VCaP (cell line): Measurements from ENCODE around the gene PFDN5.

Experiments used
- H3K27ac ChIP-seq: fragments of 450-650 bp; 2 replicates; pipeline ENCODE4 v1.5.1; 2017
- CTCF ChIP-seq: fragments of 450-650 bp; conservative IDR thresholded peaks from 2 replicates; pipeline ENCODE4 v1.5.1; 2017; ENCODE audit warnings: mild to moderate bottlenecking, moderate library complexity

The PFDN5 gene

GRCh38 chr12:53324113-53324778, 28.9 kb downstream of the PFDN5 start:
- peak overlapping the region; percentile 80 for H3K27ac ChIP-seq

GRCh38 chr12:53324779-53325510, 29.6 kb downstream of the PFDN5 start:
- peak overlapping the region; percentile 80 for H3K27ac ChIP-seq
- peak; percentile 89 for TF ChIP-seq CTCF

More at GRCh38 chr12:53324113-53324778, 28.9 kb downstream of the PFDN5 start:
- TF ChIP-seq CTCF, result no peak

- H3K27ac ChIP-seq, result peak overlapping the region; percentile 80
- TF ChIP-seq CTCF, result no peak
Observed at GRCh38 chr12:53325511-53326061, 30.2 kb downstream of the PFDN5 start.

- no peak for TF ChIP-seq CTCF
Observed at GRCh38 chr12:53326460-53327185, 31.3 kb downstream of the PFDN5 start.

GRCh38 chr12:53327435-53328042, 32.2 kb downstream of the PFDN5 start:
- H3K27ac ChIP-seq, result no peak overlapping the region
- peak; percentile 28; the same call in 1 of the 2 replicates for TF ChIP-seq CTCF

More at GRCh38 chr12:53326460-53327185, 31.3 kb downstream of the PFDN5 start:
- H3K27ac ChIP-seq, result no peak overlapping the region

GRCh38 chr12:53328043-53328435, 32.7 kb downstream of the PFDN5 start:
- H3K27ac ChIP-seq, result no peak overlapping the region
- TF ChIP-seq CTCF, result no peak
